SK-N-SH (cell line): ENCODE measurements around the gene CSF3. TPM values are rescaled to one million over a fixed set of nuclear protein-coding genes. Genes with fewer than 3 reads are reported as not detected.

ENCODE experiments used
- CTCF ChIA-PET: fragments of 300-600, 350-600 bp; formaldehyde crosslinking; extraction: SDS; loops from one replicate; lab custom pipeline; 2021; lab: Yijun Ruan, JAX
- POLR2A ChIA-PET: fragments of 350-600 bp; sonication (Branson Sonifier 250); formaldehyde crosslinking; extraction: SDS; loops from one replicate; lab custom pipeline; 2020; ENCODE audit warnings: antibody characterized with exemption, inconsistent platforms; lab: Yijun Ruan, JAX
- DNase-seq: peaks from one replicate; pipeline ENCODE4 v3.0.0; 2012
- H2AFZ ChIP-seq: fragments of 200-600 bp; sonication (generic); 2 replicates; pipeline ENCODE4 v1.8.1; 2016; ENCODE audit warnings: antibody characterized with exemption, mild to moderate bottlenecking, low read depth
- H3F3A ChIP-seq: fragments of 200-600 bp; sonication (generic); replicated peaks from 2 replicates; pipeline ENCODE3; 2016; ENCODE audit warnings: antibody characterized with exemption, mild to moderate bottlenecking; ENCODE audit not compliant: insufficient read depth
- H3K27ac ChIP-seq, 2 experiments: fragments of 200-500 bp in 1 of 2; fragments of 200-600 bp in 1 of 2; sonication (Bioruptor generic) in 1 of 2; sonication (generic), shearing (Covaris generic) in 1 of 2; 2 replicates each; pipeline versions ENCODE4 v1.5.1 to v1.6.1; 2014 to 2016; ENCODE audit warnings: low read depth in 2 of 2, inconsistent platforms in 1 of 2, low read length in 1 of 2, mild to moderate bottlenecking in 1 of 2, mixed read lengths in 1 of 2
- H3K27me3 ChIP-seq: fragments of 200-600 bp; sonication (generic), shearing (Covaris generic); 2 replicates; pipeline ENCODE4 v1.6.1; 2016; ENCODE audit warnings: mixed run types; ENCODE audit not compliant: insufficient read depth
- H3K36me3 ChIP-seq, 2 experiments: fragments of 200-500 bp in 1 of 2; fragments of 200-600 bp in 1 of 2; sonication (Bioruptor generic) in 1 of 2; sonication (generic) in 1 of 2; replicated peaks in 1 of 2; 2 replicates each; pipeline versions ENCODE3 to v1.5.1; 2014 to 2016; ENCODE audit warnings: low read length in 1 of 2, mild to moderate bottlenecking in 1 of 2; ENCODE audit not compliant: insufficient read depth in 2 of 2, control insufficient read depth in 1 of 2
- H3K4me1 ChIP-seq, 2 experiments: fragments of 200-500 bp in 1 of 2; fragments of 200-600 bp in 1 of 2; sonication (Bioruptor generic) in 1 of 2; sonication (generic), shearing (Covaris generic) in 1 of 2; 2 replicates each; pipeline versions ENCODE4 v1.5.1 to v1.6.1; 2014 to 2016; ENCODE audit warnings: low read depth in 1 of 2, low read length in 1 of 2, mixed run types in 1 of 2; ENCODE audit not compliant: insufficient read depth in 2 of 2, control insufficient read depth in 1 of 2
- H3K4me2 ChIP-seq: fragments of 200-600 bp; sonication (generic), shearing (Covaris generic); 2 replicates; pipeline ENCODE4 v1.6.1; 2017; ENCODE audit warnings: mixed run types
- H3K4me3 ChIP-seq, 2 experiments: fragments of 200-500 bp in 1 of 2; fragments of 200-600 bp in 1 of 2; sonication (Bioruptor generic) in 1 of 2; sonication (generic), shearing (Covaris generic) in 1 of 2; 2 replicates each; pipeline versions ENCODE4 v1.5.1 to v1.8.1; 2014 to 2016; ENCODE audit warnings: low read depth in 2 of 2, inconsistent platforms in 1 of 2, low read length in 1 of 2, mild to moderate bottlenecking in 1 of 2, mixed read lengths in 1 of 2, moderate library complexity in 1 of 2
- H3K79me2 ChIP-seq: fragments of 200-600 bp; sonication (generic); 2 replicates; pipeline ENCODE4 v1.8.1; 2017; ENCODE audit warnings: mild to moderate bottlenecking; ENCODE audit not compliant: insufficient read depth
- H3K9ac ChIP-seq: fragments of 200-600 bp; sonication (generic); 2 replicates; pipeline ENCODE4 v1.6.1; 2017; ENCODE audit warnings: mixed run types
- H3K9me2 ChIP-seq: fragments of 200-600 bp; sonication (generic); 2 replicates; pipeline ENCODE4 v1.6.1; 2017; ENCODE audit warnings: mixed run types
- H3K9me3 ChIP-seq: fragments of 200-600 bp; sonication (generic); 2 replicates; pipeline ENCODE4 v1.6.1; 2017; ENCODE audit warnings: mixed run types, mild to moderate bottlenecking, moderate library complexity
- H4K20me1 ChIP-seq: fragments of 200-600 bp; sonication (generic); 2 replicates; pipeline ENCODE4 v1.6.1; 2017; ENCODE audit warnings: mild to moderate bottlenecking, mixed run types; ENCODE audit not compliant: insufficient read depth
- CHD2 ChIP-seq: fragments of 150-350 bp; IDR thresholded peaks from 2 replicates; pipeline ENCODE4 v1.6.1; 2018; ENCODE audit warnings: low read length; ENCODE audit not compliant: partially characterized antibody
- CTCF ChIP-seq: fragments of 200-600 bp; sonication (generic); IDR thresholded peaks from 2 replicates; pipeline ENCODE4 v1.6.1; 2017; ENCODE audit warnings: antibody characterized with exemption, mild to moderate bottlenecking, moderate library complexity
- ELF1 ChIP-seq: IDR thresholded peaks from 2 replicates; pipeline ENCODE4 v1.4.0; 2012
- EP300 ChIP-seq, 2 experiments: IDR thresholded peaks; 2 replicates each; pipeline versions ENCODE4 v1.4.0 to v1.6.1; 2012; ENCODE audit warnings: borderline replicate concordance in 1 of 2, low read depth in 1 of 2, low read length in 1 of 2
- EZH2phosphoT487 ChIP-seq: fragments of 200-600 bp; sonication (generic); IDR thresholded peaks from 2 replicates; pipeline ENCODE4 v1.6.1; 2017; ENCODE audit warnings: low read depth, mixed run types, mild to moderate bottlenecking, antibody characterized with exemption, moderate library complexity, borderline replicate concordance
- FOSL2 ChIP-seq: IDR thresholded peaks from 2 replicates; pipeline ENCODE4 v1.4.0; 2012; ENCODE audit warnings: low read depth, mild to moderate bottlenecking, moderate library complexity, borderline replicate concordance
- FOXM1 ChIP-seq: IDR thresholded peaks from 2 replicates; pipeline ENCODE4 v1.4.0; 2012; ENCODE audit warnings: low read depth, mild to moderate bottlenecking
- JUND ChIP-seq: IDR thresholded peaks from 2 replicates; pipeline ENCODE4 v1.4.0; 2012
- MAX ChIP-seq: IDR thresholded peaks from 2 replicates; pipeline ENCODE4 v1.4.0; 2012; ENCODE audit warnings: low read depth
- MXI1 ChIP-seq: IDR thresholded peaks from 2 replicates; pipeline ENCODE4 v1.6.1; 2012; ENCODE audit warnings: mild to moderate bottlenecking, low read depth, low read length, improper control_type of control experiment
- NFIC ChIP-seq: IDR thresholded peaks from 2 replicates; pipeline ENCODE4 v1.4.0; 2012; ENCODE audit warnings: borderline replicate concordance
- NRF1 ChIP-seq: IDR thresholded peaks from 2 replicates; pipeline ENCODE4 v1.6.1; 2012; ENCODE audit warnings: low read depth, mild to moderate bottlenecking, low read length
- POLR2AphosphoS5 ChIP-seq: IDR thresholded peaks from 2 replicates; pipeline ENCODE4 v1.6.1; 2012; ENCODE audit warnings: low read depth, low read length
- RAD21 ChIP-seq: IDR thresholded peaks from 2 replicates; pipeline ENCODE4 v1.6.1; 2012; ENCODE audit warnings: mild to moderate bottlenecking, low read length
- RCOR1 ChIP-seq: fragments of 150-350 bp; IDR thresholded peaks from 2 replicates; pipeline ENCODE4 v1.6.1; 2017; ENCODE audit warnings: antibody characterized with exemption, low read length
- RXRA ChIP-seq: IDR thresholded peaks from 2 replicates; pipeline ENCODE4 v1.4.0; 2012; ENCODE audit warnings: low read depth, mild to moderate bottlenecking, borderline replicate concordance
- TCF12 ChIP-seq: IDR thresholded peaks from 2 replicates; pipeline ENCODE4 v1.4.0; 2012
- USF2 ChIP-seq: fragments of 150-350 bp; IDR thresholded peaks from 2 replicates; pipeline ENCODE4 v1.6.1; 2017; ENCODE audit warnings: antibody characterized with exemption, low read length, low read depth, borderline replicate concordance
- YY1 ChIP-seq: IDR thresholded peaks from 2 replicates; pipeline ENCODE4 v1.4.0; 2012; ENCODE audit warnings: low read depth, mild to moderate bottlenecking
- ZBTB33 ChIP-seq: IDR thresholded peaks from 2 replicates; pipeline ENCODE4 v1.4.0; 2012; ENCODE audit warnings: low read depth, borderline replicate concordance
- WGBS: methylation state at CpG from one replicate; pipeline ENCODE4 v1.1.6; 2017; ENCODE audit warnings: low lambda C conversion rate; 5-methylcytosine and 5-hydroxymethylcytosine counted together
- polyA plus RNA-seq, 3 experiments: library from polyadenylated mRNA; depleted of rRNA; stranded (reverse); fragments of >200 nt; gene quantifications; 2 replicates each; pipeline ENCODE4 v1.2.3, GENCODE V29; 2012

Gene CSF3
- polyA plus RNA-seq, 1 of the 3 experiments (the other 2 are of a cell fraction), result not detected

- TF ChIP-seq EP300 (IDR thresholded peaks at IDR 0.05; ENCODE audit: borderline replicate concordance in 1 of 2, low read depth in 1 of 2, low read length in 1 of 2) (no peak), ZBTB33 (no peak)
Observed at GRCh38 chr17:40034426-40035161, 19.4 kb downstream of the CSF3 start (continued).

GRCh38 chr17:40035162-40035559 is 19.9 kb downstream of the CSF3 start:
- no peaks in the 10 kb centered on the region for H3K9me2 ChIP-seq
- H3K27ac ChIP-seq, result no peak overlapping the region
- H3K36me3 ChIP-seq, result peaks cover 6 to 33% of the 10 kb centered on the region in 2 experiments
- no peak overlapping the region for H3K4me2 ChIP-seq
- POLR2A ChIA-PET, result interaction anchor here (1.1 to 1.2 kb wide), 2 partner anchors 19 to 77 kb away, joined by 3 to 5 read pairs; partner anchors contain the start of gene MED24
- no peaks in the 10 kb centered on the region for H4K20me1 ChIP-seq
- no peaks in the 10 kb centered on the region for H3K27me3 ChIP-seq
- no peak overlapping the region for H3K9ac ChIP-seq
- H2AFZ ChIP-seq, result no peak overlapping the region
- peak; percentile 80 for DNase-seq
- no peak overlapping the region; a peak in 1 of 4 replicates for H3K4me3 ChIP-seq
- peaks cover 4% of the 10 kb centered on the region for H3F3A ChIP-seq
- WGBS, result 22% methylated on average over 9 of the region's 12 CpGs
- no peaks in the 10 kb centered on the region for H3K79me2 ChIP-seq
- no peaks in the 10 kb centered on the region for H3K9me3 ChIP-seq
- peaks cover 0 to 6% of the 10 kb centered on the region in 2 experiments; a peak in 1 of 4 replicates for H3K4me1 ChIP-seq
- CTCF ChIA-PET, result interaction anchor here (0.5 to 9.5 kb wide), 30 partner anchors 10 to 205 kb away, joined by 3 to 96 read pairs (median 4); partner anchors contain the start of genes CSF3, MED24 and THRA
- TF ChIP-seq USF2, result no peak
- no peak for TF ChIP-seq TCF12
- no peak for TF ChIP-seq CHD2
- TF ChIP-seq POLR2AphosphoS5, result no peak
- no peak for TF ChIP-seq RCOR1
- TF ChIP-seq FOXM1, result no peak
- no peak for TF ChIP-seq NFIC
- TF ChIP-seq FOSL2, result no peak
- TF ChIP-seq NRF1, result no peak
- TF ChIP-seq EP300 (IDR thresholded peaks at IDR 0.05; ENCODE audit: borderline replicate concordance in 1 of 2, low read depth in 1 of 2, low read length in 1 of 2), result no peak
- 0 out of 2 replicates have a peak, but pooled peaks have one; percentile 14 for TF ChIP-seq MXI1
- TF ChIP-seq RAD21, result peak; percentile 54
- TF ChIP-seq JUND, result no peak
- peak; percentile 83 for TF ChIP-seq CTCF
- no peak for TF ChIP-seq YY1
- 0 out of 2 replicates have a peak, but pooled peaks have one; percentile 25 for TF ChIP-seq MAX
- TF ChIP-seq ZBTB33, result no peak
- TF ChIP-seq RXRA, result no peak
- TF ChIP-seq ELF1, result no peak
- TF ChIP-seq EZH2phosphoT487, result no peak
